T-helper 1 cell treated with Interleukin-12 subunit alpha and Interleukin-12 subunit beta and Interleukin-4 antibody, amounts not matched to agents 30 ng/mL and 1 ng/mL, for 36 hours (primary cell): ENCODE results near the gene S100A16. TPM values are rescaled to one million over a fixed set of nuclear protein-coding genes. Genes with fewer than 3 reads are reported as not detected.
"Not testable (repeated sequence)": the region's sequence is repeated elsewhere in the genome, so short reads cannot be mapped to it uniquely, and the experiment has no call there.

Experiments used
- intact Hi-C: fragments of 100-400 bp; cut with micrococcal nuclease; formaldehyde crosslinking; loops from one replicate; pipeline ENCODE4 v1.15.1; 2024
- total RNA-seq: library from RNA; stranded (reverse); gene quantifications from 2 replicates; pipeline ENCODE4 v1.2.3, GENCODE V29; 2022

The S100A16 gene
- not detected in 2 replicates for total RNA-seq

GRCh38 chr1:153612755-153613331 is at the start of gene S100A16:
S100A16 (minus strand) TSS chr1:153613137; CDS start chr1:153608151, 4,986 bp downstream.
- intact Hi-C loops = no loop called here

DNA sequence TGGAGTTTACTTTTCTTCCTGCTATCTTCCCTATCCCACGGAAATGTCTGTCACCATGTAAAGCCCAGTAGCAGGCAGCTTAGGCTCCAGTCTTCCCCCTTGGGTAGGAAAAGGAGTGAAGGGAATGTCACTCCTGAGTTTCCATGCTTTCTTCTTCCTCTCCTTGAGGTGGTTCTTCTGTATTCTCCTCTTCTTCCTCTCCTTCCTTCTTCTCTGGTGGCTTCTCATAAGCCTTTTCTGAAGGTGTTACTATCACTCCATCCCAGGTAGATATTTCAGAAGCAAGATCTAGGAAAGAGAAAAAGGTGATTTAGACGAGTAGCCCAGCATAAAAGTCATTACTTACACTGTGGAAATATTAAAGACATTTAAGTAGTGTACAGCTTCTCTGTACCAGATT is 49.3 kb upstream of the S100A16 start:
- intact Hi-C loops = no loop called here

- intact Hi-C loops = no loop called here
Measured at GRCh38 chr1:153661111-153661708, 48.3 kb upstream of the S100A16 start.

- intact Hi-C loops = loop anchor here (5.0 kb wide), 2 partner anchors 263 to 298 kb away; partner anchors contain the start of genes CRTC2 and GATAD2B
Measured at GRCh38 chr1:153659656-153660055, 46.7 kb upstream of the S100A16 start.

DNA sequence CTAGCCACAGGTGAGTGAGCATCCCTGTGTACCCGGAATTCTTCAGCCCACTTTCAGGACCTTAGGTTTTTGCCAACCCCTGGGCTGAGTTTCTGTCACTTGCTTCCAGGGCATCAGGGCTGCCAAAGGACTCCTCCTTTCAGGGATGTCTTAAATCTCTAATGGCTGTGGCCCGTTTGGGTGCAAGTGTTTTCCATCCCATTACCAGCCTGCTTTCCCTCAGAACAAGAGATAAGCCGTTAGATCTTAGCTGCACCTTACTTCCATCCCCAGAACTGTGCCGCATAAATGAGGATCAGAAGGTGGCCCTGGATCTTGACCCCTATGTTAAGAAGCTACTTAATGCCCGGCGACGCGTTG is 46.2 kb upstream of the S100A16 start:
- intact Hi-C loops = loop anchor here (5.0 kb wide), 2 partner anchors 263 to 298 kb away; partner anchors contain the start of genes CRTC2 and GATAD2B

- intact Hi-C loops = loop anchor here (1.0 to 5.0 kb wide), 6 partner anchors 13 to 332 kb away; partner anchors contain the start of genes CHTOP, CRTC2, GATAD2B and RPS27
Measured at GRCh38 chr1:153658400-153659174, 45.6 kb upstream of the S100A16 start, which contains the start of gene SNAPIN. SNAPIN (plus strand) TSS chr1:153658703; CDS start chr1:153658744, 41 bp downstream.

- intact Hi-C loops = loop anchor here (5.0 kb wide), 2 partner anchors 267 to 302 kb away; partner anchors contain the start of genes CRTC2 and GATAD2B
Measured at GRCh38 chr1:153655333-153655732, 42.4 kb upstream of the S100A16 start.

DNA sequence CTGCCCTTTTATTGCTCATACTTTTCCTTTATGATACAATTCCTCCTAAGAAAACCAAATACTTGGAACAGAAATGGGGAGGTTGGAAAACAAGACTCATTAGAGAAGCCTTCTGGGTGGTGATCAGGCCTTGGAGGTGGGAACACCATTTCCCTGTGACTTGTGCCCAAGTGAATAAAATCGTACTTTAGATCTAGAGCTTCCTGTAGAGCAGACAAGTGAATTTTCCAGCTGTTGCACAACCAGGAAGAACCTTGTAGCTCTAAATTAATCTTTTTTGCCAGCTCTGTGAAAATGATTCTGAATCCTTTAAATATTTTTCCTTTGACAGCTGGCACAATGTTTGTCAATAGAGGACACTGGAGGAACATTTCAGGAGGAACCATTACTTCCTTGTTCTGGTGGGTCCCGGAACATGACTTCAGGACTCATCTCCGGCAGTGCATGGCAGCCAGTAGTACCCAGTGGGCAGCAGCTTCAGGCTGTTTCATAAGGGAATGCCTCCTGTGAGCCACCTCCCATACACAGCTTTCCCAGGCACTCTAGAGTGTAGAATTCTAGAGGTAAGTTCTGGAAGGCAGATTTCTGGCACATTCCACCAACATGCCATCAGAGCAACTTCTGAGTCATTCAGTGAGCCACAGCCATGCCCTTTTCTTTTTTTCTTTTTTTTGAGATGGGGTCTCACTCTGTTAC is 40.0 kb upstream of the S100A16 start:
- intact Hi-C loops = no loop called here

GRCh38 chr1:153651771-153652170 is 38.8 kb upstream of the S100A16 start:
- intact Hi-C loops = no loop called here

- intact Hi-C loops = no loop called here
Measured at GRCh38 chr1:153649863-153650235, 36.9 kb upstream of the S100A16 start.

- intact Hi-C loops = no loop called here
Measured at GRCh38 chr1:153649137-153649862, 36.4 kb upstream of the S100A16 start.

GRCh38 chr1:153648000-153648643 is 35.2 kb upstream of the S100A16 start:
- intact Hi-C loops = no loop called here

- intact Hi-C loops = no loop called here
Measured at GRCh38 chr1:153647346-153647714, 34.4 kb upstream of the S100A16 start.

DNA sequence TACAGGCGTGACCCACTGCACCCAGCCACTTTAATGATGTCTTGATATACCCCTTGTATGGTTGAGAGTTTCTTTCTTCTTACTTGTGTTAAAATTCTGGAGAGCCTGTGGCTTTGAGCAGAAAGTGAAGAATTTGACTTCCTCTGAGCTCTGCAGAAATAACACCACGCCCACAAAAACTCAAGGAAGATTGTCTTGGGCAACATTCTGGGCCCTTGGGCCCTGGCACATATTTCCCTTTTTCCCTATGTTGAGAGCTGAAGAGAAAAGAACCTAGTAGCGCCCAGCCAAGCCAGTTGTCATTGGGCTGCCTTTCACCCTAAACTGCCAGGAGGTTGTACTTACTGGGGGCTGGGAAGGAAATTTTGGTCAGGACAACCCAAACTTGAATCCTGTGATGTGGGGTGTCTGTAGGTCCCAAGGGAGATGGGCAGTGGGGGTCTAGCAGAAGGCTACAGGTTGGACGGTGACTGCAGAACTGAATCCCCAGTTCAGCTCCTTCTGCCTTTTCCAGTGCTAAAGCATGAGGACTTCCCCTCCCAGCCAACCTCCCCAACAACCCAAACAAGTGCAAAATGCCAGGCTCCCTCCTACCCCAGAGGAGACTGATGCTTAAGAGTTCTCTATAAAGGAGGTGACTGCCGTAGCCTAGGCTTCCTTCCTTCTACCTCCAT is 33.9 kb upstream of the S100A16 start:
- intact Hi-C loops = no loop called here

DNA sequence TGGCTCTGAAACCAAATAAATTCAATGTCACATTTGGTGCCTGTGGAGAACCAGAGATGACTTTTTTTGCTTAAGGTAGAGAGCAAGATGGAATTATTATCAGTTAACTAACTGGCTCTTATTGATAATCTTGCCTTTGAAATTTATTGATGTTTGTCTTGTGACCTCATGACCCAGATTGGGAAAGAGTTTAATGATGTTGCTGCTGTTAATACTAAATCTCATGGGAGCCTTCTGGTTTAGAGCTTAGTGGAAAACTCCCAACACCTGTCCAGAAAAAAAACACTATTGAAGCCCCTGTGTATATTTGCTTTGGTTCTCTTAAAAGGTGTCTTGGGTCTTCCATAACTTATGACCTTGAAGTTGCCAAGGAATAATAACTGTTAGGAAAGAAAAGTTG is 30.9 kb upstream of the S100A16 start:
- intact Hi-C loops = no loop called here

DNA sequence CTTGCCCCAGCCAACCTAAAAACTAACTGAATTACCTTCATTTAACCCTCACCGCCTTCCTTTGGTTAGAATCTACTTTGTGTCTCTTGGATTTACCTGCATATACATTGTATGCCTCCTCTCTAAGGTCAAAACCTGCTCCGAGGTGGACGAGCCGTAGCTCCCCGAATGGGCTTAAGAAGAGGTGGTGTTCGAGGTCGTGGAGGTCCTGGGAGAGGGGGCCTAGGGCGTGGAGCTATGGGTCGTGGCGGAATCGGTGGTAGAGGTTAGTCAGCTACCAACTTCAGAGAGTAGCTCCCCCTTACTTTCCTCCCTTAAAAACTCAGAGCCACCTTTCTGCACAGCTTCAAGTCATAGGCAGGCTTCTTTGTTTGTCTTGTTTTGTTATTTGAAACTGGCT is 30.2 kb upstream of the S100A16 start:
- intact Hi-C loops = no loop called here

DNA sequence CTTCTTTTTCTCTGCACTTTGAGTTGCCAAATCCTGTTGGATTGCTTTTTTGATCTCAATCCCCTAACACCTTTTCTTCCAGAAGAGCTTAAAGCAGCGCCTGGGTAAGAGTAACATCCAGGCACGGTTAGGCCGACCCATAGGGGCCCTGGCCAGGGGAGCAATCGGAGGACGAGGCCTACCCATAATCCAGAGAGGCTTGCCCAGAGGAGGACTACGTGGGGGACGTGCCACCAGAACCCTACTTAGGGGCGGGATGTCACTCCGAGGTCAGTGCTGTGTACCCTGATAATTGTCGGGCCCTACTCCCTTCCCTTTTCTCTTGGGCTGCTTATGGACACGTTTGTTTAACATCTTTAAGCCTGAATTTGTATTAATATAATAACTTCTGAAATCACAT is 29.2 kb upstream of the S100A16 start:
- intact Hi-C loops = no loop called here

- intact Hi-C loops = no loop called here
Measured at GRCh38 chr1:153640861-153641260, 27.9 kb upstream of the S100A16 start.

DNA sequence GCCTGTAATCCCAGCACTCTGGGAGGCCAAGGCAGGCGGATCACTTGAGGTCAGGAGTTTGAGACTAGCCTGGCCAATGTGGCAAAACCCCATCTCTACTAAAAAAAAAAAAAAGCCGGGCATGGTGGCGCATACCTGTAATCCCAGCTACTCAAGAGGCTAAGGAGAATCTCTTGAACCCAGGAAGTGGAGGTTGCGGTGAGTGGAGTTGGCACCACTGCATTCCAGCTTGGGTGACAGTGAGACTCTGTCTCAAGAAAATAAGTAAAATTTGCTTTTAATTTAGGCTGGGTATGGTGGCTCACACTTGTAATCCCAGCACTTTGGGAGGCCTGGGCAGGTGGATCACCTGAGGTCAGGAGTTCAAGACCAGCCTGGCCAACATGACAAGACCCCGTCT is 27.3 kb upstream of the S100A16 start:
- intact Hi-C loops = not testable (repeated sequence)

DNA sequence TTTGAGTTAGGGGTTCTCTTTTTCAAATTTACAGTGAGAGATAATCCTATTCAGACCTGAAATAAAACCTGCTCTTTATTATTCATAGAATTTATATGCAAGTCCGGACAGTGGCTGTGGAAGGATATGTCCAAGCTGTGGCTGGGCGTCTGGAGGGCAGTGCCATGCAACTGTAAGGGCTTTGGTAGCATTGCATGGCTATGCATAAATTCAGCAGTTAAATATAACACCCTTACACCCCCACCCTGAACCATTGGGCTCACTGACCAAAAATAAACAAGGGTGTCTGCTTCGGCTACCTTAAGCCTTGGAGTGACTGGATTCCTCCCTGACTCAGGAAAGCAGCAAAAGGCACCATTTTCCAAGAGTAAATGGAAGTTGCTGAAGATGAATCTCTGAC is 26.3 kb upstream of the S100A16 start:
- intact Hi-C loops = no loop called here
